GM04503 (cell line): ENCODE measurements around the gene TMEM238L.

Experiments
- DNase-seq: peaks from one replicate; pipeline ENCODE4 v3.0.0-alpha.2; 2012; ENCODE audit warnings: low read depth

TMEM238L gene

DNA sequence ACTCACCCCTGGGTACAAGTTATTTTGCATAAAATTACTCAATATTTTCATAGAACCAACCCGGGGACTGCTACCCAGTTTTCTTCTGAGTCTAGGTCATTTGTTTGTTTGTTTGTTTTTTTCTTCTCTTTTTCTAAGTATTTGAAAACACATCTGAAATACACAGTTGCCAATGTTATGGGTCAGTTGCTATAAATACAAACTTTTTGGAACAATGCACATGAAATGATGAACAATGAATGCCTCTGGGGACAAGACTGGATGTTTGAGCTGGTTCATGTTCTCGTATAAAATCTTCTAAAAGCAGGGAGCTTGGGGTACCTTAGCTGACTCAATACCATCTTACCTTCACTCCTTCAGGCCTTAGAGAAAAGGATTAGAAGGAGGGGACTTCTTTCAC, 30.5 kb downstream of the TMEM238L start:
- no peak for DNase-seq

DNA sequence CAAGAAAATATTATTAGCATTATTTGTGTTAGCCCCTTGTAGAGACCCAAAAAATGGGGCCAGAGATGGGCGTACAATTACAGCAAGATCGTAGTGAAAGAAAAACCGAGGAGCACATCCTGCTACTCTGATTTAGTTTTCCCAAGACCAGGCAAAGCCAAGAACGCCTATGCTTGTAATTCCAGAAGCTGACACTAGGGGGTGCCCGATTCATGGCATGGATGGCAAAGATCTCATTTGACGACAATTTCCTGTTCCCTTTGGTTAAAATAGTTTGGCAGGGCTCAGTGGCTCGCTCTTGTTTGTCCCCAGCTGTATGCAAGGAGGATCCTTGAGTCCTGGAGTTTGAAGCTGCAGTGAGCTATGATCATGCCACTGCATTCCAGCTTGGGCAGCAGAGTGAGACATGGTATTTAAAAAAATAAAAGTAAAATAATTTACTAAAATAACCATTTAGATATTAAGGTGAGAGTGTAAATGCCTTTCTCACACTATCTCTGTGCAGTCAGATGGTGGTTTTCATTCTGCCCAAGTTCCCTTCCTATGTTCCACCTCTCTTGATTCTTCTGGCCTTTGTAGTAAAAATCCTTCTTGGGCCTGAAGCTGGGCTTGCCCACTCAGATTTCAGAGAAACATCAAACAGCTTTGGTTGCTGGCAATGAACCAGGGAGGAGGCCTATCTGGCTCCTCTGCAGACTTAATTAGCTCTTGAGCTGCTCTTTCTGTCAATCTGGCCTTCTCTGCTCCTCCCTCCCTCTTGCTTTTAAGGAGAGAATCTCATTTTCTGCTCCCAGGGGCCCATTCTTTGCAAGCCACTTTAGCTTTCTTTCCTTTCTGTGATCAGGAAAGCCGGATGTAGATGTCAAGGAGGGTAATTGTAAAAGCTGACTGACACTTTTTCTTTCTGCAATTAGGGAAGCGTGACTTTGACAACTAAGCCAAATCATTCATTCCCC, 31.2 kb downstream of the TMEM238L start:
- DNase-seq = no peak

DNA sequence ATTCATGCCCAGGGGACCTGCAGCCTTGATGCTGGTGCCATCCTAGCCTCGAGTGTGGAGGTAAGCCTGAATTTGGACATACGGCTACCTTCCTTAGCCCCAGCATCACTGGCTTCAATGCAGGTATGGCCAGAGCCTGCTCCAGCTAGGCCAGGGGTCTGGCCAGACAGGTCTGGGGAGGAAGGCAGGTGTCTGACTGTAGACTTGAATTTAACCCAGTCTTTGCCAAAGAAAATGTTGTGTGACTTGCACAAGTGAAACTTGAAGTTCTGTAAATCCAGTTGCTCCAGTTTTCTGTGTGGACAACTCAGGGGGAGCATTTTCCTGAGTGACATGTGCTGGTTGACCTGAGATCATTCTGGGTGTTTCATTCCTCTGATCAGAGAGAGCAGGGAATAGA, 32.8 kb downstream of the TMEM238L start:
- no peak for DNase-seq

DNA sequence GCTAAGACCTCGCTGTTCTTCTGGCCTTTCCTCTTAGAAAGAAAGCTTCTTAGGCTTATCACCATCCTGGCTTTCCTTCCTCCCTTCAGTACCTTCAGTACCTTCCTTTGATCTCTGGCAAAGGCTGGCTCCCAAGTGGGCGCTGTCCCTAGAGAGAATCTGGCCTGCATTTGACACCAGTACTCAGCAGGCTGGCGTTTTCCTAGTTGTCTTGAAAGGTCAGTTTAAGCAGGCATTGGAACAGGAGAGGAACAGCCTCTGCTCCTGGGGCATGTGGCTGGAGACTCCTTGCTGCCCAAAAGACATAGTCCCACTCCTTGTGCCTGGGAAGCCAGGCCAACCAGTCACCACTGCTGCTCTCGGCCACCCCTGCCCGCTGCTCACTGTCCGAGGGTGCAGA, 34.1 kb downstream of the TMEM238L start:
- no peak for DNase-seq

DNA sequence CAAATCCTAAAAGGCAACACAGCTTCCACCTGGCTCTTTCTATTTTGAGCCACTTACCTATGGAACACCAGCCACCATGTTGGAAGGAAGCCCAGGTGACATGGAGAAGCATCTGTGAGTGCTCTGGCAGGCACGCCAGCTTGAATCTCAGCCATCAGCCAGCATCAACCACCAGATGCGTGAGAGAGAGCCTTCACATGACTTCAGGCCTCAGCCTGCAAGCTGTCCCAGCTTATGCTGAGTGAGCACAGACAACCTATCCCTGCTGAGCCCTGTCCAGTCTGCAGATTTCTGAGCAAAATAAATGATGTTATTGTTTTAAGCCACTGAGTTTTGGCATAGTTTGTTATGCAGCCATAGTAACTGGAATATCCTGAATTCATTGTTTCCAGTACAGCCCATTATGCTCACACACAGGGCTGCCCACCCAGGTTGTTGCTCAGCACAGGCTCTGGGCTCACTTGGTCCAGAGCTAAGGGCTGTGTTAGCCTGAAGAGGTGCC, 35.1 kb downstream of the TMEM238L start:
- DNase-seq = no peak

DNA sequence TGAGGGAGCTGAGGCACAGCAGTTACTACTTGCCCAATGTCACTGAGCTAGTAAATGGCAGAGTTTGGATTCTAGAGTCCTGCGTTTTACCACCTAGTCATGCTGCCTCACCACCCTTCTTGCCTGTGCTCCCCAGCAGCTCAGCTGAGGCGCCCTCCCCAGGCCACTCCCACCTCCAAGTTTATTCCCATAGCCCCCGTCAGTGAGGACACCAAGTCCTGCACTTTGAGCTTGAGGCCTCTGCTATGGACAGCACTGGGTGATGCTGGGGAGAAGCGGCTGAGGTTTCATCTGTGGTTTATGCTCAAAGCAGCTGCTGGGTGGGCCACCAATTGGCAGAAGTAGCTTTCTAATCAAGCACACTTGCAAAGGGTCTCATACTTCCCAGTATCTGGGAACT, 36.7 kb downstream of the TMEM238L start:
- no peak for DNase-seq

DNA sequence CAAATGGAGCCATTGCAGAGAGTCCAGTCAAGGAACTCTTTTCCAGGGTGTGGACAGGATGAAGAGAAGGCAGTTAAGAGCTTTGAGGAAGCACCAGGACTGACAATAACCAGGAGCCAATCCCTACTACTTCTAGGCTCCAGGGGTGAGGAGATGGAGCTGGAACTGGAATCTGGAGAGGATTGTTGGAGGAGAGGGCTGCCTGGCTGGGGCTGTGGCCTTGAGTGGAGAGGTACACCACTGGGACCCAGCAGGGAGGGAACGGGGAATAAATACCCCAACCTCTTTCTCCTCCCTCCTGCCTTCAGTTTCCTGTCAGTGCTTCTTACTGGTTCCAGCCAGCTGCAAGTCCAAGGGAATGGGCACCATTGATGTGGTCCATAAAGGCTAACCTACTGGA, 41.9 kb downstream of the TMEM238L start:
- no peak for DNase-seq

DNA sequence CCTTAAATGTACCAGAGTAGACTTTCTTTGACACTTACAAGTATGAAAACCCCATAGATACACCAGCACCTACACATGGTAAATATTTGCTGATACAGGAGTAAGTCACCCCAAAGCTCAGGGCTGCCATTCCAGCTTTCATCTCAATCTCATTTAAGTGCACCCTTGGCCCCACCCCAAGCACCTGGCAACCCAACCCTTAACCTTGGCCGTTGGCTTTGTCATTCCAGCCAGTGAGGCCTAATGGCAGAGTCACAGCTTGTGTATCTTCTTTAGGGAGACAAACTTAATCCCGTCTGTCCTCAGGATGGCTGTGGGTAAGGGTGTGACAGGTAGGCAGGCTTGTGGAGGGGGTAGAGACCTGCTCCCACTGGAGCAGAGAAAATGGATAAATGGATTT, 42.6 kb downstream of the TMEM238L start:
- no peak for DNase-seq

DNA sequence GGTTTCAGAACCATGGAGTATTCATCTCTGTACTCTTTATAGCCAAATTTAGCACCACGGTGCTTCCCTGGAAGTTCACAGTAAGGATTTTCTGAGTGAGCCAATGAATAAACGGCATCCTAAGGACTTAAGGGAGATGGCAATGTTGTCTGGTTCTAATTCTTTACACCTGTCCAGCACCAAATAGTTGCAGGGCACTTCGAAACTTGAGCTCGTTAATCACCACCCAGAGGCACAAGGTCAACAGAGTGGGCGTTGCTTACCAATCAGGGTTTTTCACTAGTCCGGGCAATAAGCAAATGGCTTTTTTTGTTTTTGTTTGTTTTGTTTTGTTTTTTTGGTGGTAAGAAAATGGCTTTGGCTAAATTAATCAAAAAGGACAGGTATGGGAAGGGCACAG, 45.8 kb downstream of the TMEM238L start:
- no peak for DNase-seq

DNA sequence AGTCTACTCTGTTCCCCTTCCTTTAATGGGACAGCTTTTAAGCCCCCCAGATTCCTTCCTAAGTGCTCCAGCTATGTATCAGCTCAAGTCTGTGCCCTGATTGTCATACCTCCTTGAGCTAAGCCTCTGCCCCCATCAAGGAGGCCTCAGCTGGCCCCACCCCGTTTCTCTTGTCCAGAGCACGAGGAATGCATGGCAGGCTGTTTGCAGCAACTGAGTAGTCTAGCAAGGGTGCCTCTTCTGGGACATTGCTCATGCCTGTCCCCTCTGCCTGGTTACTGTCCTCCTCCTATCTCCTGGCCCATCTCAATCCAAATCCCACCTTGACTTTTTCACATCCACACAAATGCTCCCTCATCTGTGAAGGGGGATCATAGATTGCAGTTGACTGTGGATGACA, 46.3 kb downstream of the TMEM238L start:
- DNase-seq = no peak

DNA sequence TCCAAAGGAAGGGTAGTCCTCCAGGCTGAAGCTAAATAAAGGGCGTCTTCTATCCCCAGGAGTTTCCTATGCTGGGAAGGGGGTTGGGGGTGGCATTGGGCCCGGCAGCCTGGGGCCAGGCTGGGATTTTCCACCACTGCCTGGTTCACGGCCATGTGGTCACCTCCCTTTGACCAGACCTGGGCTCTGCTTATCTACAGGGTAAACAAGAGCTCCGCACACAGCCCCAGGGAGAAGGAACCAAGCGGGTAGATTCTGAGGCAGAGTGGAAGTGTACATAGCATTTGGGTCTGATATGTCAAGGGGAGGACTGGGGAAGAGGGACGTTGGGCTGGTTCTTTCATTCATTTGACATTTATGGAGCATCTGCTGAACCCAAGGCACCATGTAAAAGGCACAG, 46.8 kb downstream of the TMEM238L start:
- no peak for DNase-seq

DNA sequence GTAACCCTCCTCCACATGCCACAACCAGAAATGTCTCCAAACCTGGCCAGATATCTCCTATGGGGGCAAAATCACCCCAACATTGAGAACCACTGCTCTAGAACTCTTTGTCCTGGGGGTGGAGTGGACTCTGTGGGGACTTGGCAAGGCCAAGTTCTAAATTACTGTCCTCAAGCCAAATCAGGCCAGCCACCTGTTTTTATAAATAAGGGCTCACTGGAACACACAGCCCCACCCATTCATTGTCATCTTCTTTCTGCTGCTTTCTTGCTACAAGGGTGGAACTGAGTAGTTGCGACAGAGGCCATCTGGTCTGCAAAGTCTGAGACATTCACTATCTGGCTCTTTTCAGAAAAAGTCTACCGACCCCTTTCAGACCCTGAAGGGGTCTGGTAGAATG, 47.3 kb downstream of the TMEM238L start:
- no peak for DNase-seq

DNA sequence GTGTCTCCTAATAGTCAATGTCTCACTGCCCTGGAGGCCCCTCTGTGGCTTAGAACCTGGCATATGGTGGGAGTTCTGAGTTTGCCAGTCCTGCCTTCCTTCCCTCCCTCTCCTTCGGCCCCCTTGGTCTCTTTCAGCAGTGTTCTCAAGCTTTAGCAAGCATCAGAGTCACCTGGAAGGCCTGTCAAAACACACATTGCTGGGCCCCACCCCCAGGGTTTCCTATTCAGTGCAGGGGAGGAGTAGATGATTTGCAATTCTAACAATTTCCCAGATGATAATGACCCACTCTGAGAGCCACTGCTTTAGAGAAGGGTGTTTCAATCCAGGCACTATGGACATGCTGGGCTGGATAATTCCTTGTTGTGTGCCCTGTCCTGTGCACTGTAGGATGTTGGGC, 47.7 kb downstream of the TMEM238L start:
- no peak for DNase-seq

DNA sequence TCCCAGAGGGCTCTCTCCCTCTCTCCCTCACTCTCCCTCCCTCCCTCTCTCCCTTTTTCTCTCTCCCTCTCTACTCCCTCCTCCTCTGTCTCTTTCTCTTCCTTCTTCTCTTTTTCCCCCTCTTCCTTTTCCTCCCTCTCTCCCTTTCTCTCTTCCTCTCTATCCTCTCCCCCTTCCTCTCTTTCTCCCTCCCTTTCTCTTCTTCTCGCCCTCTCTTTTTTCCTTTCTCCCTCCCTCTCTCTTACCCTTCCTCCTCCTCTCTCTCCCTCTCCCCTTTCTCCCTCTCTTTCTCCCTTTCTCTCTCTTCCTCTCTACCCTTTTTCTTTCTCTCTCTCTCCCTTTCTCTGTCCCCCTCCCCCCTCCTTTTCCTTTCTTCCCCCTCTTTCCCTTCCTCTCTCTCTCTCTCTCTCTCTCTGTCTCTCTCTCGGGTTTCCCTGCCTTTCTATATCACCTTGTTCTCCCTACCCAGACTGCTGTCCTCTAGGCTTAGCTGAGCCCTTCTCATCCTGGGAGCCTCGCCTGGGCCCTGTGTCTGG, 48.2 kb downstream of the TMEM238L start:
- no peak for DNase-seq

DNA sequence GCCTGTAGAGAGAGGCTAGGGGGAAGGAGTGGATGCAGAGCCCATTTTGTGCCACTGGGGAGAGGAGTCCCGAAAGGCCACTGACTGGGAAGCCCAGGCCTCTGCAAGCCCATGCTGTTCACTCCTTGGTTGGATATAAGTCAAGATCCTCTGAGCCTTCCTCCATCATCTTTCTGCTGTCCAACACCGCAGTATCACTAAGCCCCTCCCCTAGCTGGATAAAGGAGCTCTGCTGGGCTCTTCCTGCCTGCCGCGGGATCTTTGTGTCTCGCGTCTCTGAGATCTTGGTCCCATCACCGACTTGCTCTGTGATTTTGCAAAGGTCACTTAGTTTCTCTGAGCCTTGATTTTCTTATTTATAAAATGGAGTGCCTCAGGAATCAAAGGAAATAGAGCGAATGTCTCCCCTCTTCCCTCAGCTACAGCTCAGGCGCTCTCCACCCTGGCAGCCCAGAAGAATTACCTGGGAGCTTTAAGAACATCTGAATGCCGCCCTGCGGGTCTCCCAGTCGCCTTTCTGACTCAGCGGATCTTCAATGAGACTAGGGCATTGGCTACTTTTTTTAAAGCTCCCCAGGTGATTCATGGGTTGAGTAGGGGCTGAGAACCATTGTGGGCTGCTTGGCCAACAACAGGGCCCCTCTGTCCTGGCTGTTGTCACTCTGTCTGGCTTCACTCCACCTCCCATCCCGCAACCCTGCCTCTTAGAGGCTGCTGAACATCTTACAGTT, 48.9 kb downstream of the TMEM238L start:
- no peak for DNase-seq

DNA sequence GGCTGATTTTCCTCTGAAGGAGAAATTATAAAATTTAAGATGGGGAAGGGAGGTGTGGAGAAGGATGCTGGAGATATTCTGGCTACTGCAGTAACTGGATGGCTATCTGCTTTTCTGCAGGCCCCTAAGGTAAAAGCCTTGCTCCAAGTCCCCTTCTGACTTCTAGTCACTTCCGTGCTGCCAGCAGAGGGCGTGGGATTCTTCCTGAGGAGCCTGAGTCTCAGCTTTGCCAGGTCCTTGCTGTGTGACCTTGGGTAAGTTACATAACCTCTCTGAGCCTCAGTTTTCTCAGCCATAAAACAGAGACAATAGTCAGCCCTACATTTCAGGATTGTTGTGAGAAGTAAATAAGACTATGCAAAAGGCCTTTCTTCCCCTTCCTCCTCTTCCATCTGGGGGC, 49.8 kb downstream of the TMEM238L start:
- no peak for DNase-seq

DNA sequence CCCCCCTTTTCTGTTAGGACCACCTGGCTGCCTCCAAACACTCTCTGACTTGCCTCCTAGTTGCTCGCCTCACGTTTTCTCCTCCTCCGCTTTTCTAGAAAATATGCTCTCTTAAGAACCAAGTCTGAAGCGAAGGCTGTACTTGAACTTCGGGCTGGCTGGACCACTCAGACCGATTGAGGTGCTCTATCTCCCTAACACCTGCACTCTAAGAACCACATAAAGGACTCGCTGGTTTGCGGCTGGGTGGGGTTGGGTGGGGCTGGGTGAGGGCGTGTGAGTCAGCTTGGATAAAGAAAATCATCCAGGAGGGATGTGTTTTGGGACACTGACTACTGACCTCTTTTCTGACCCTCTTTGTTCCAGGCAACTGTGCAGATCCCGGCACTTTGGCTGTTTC, 51.2 kb downstream of the TMEM238L start:
- DNase-seq = no peak

DNA sequence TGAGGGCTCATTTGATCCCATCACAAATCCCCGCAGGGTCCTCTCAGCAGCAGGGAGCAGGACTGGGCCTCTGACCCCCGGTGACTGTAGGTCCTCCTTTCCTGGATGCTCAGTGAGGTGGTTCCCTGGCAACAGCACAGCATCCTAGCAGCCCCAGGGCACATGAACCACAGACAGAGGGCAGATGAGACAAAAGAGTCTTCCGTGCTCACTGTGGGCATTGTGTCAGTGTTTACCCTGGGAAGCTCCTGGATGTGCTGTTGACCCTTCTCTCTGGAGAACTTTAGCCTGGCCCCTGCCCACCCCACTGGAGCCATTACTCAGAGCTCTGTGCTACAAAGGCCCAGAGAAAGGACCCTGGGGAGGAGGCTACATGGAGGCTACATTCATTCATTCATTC, 52.3 kb downstream of the TMEM238L start:
- no peak for DNase-seq

DNA sequence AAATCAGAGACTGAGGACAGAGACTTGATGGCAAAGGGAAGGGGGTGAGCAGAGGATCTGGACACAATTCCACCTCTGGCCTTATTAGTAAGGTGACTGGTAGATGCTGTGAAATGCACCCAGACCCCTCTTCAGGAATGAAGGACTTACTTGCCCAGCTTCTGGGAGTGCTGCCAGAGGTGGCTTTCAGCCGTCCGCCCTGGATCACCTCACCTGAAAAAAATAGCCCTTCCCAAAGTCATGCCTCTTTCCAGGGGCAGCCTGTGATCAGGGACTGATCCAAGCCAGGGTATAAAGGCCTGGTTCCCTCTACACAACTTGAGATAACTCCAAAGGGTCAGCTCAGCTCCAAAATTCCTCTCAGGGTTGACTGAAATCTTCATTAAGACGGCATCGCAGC, 53.7 kb downstream of the TMEM238L start:
- DNase-seq = no peak

DNA sequence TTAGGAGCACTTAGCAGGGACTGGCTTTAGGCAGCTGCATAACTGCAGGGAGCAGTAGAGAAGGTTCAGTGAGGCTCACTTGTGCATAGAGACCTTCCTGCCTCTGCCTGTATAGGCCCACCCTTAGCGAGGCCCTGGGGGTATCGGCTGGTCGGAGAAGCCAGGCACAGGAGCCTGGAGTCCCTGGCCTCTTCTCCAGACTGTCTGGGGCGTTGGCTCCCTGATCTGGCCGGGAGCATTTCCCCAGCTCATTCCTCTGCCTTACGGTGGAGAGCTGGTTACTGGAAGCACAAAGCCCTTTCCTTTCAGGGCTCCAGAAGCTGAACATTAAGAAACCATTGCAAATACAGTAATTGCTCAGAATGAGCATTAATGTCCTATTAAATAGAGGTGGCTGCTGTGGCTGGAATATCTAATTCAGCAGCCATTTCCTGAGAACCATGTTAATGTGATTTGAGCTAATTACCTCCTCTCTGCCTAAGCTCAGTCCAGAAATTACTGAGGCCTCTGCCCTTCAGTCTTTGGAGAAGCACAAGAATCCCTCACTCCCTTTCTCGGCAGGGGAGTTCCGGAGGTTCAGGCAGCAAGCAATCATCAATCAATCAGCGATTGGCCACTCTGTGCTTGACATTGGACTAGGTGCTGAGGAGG, 55.2 kb downstream of the TMEM238L start:
- no peak for DNase-seq

DNA sequence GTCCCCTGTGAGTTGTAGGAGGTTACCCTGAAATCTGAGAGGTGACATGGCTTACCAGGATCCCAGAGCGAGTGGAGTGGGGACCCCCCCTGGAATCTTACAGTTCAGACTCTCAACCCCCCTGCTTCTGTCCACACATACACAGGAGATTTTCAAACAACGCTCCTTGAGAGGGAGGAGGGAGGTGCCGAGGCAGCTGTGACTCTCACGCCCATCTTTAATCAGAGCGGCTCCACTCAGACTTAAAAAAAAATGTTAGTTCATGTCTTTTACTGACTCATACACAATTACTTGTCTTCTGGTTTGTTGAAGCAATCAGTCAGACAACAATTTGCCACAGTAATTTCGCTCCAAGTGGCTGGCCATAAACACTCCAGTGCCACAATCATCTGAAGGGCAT, 58.7 kb downstream of the TMEM238L start:
- DNase-seq = peak; percentile 68
